SJCRH30 (cell line): ENCODE results near the gene GNG7. TPM values are rescaled to one million over a fixed set of nuclear protein-coding genes. Genes with fewer than 3 reads are reported as not detected.
A peak's percentile ranks its signal among the peaks of the same experiment; 100 is the strongest.
"Not testable (repeated sequence)": the region's sequence is repeated elsewhere in the genome, so short reads cannot be mapped to it uniquely, and the experiment has no call there.

ENCODE experiments used
- DNase-seq, 2 experiments: peaks; one replicate each; pipeline ENCODE4 v3.0.0-alpha.2; 2015 to 2020
- H3K27ac ChIP-seq: fragments of 250-450 bp; sonication (Bioruptor Pico); 2 replicates; pipeline ENCODE4 v1.5.1; 2020; ENCODE audit warnings: mild to moderate bottlenecking, moderate library complexity
- H3K27me3 ChIP-seq: fragments of 250-450 bp; sonication (Bioruptor Pico); 2 replicates; pipeline ENCODE4 v1.5.1; 2020; ENCODE audit warnings: mild to moderate bottlenecking, moderate library complexity
- H3K36me3 ChIP-seq: fragments of 250-450 bp; sonication (Bioruptor Pico); 2 replicates; pipeline ENCODE4 v1.5.1; 2020; ENCODE audit warnings: mild to moderate bottlenecking, moderate library complexity
- H3K4me1 ChIP-seq: fragments of 250-450 bp; sonication (Bioruptor Pico); 2 replicates; pipeline ENCODE4 v1.5.1; 2020; ENCODE audit warnings: mild to moderate bottlenecking, moderate library complexity
- H3K4me3 ChIP-seq: fragments of 250-450 bp; sonication (Bioruptor Pico); 2 replicates; pipeline ENCODE4 v1.5.1; 2020; ENCODE audit warnings: mild to moderate bottlenecking, moderate library complexity
- H3K9me3 ChIP-seq: fragments of 250-450 bp; sonication (Bioruptor Pico); replicated peaks from 2 replicates; pipeline ENCODE4 v1.5.1; 2020; ENCODE audit warnings: mild to moderate bottlenecking, moderate library complexity
- total RNA-seq: library from RNA; depleted of rRNA; stranded (reverse); fragments of >200 nt; shearing (Covaris generic); gene quantifications from 2 replicates; pipeline ENCODE4 v1.2.3, GENCODE V29; 2014

The GNG7 gene
- total RNA-seq, 1 experiment from 2014 or later: not detected

- no peak for DNase-seq
- H3K27ac ChIP-seq: no peak overlapping the region
- H3K36me3 ChIP-seq: no peaks in the 10 kb centered on the region
- no peaks in the 10 kb centered on the region for H3K27me3 ChIP-seq
- H3K4me1 ChIP-seq: no peaks in the 10 kb centered on the region
- H3K9me3 ChIP-seq: peaks cover 9% of the 10 kb centered on the region
- H3K4me3 ChIP-seq: no peak overlapping the region
Measured at GRCh38 chr19:2533072-2533425, 169.4 kb downstream of the GNG7 start.

GRCh38 chr19:2532252-2533071 lies 170.0 kb downstream of the GNG7 start:
- Histone ChIP-seq H3K4me3 (no peak overlapping the region), H3K9me3 (peaks cover 9% of the 10 kb centered on the region), H3K36me3 (no peaks in the 10 kb centered on the region), H3K4me1 (no peaks in the 10 kb centered on the region), H3K27ac (no peak overlapping the region), H3K27me3 (no peaks in the 10 kb centered on the region)
- DNase-seq: no peak

GRCh38 chr19:2529942-2530341 lies 172.6 kb downstream of the GNG7 start:
- DNase-seq, H3K4me3 ChIP-seq, H3K4me1 ChIP-seq: not testable (repeated sequence)

GRCh38 chr19:2529473-2529918 lies 173.0 kb downstream of the GNG7 start:
- Histone ChIP-seq H3K4me3 (no peak overlapping the region), H3K36me3 (no peaks in the 10 kb centered on the region), H3K4me1 (0 out of 2 replicates have a peak, but pooled peaks cover 2% of the 10 kb centered on the region), H3K27me3 (no peaks in the 10 kb centered on the region), H3K9me3 (peaks cover 5% of the 10 kb centered on the region), H3K27ac (no peak overlapping the region)
- peak in 1 of 2 experiments; percentile 25 for DNase-seq

More at GRCh38 chr19:2529942-2530341, 172.6 kb downstream of the GNG7 start:
- H3K27me3 ChIP-seq, H3K36me3 ChIP-seq, H3K9me3 ChIP-seq, H3K27ac ChIP-seq: not testable (repeated sequence)

- Histone ChIP-seq H3K27me3 (no peaks in the 10 kb centered on the region), H3K27ac (no peak overlapping the region), H3K36me3 (no peaks in the 10 kb centered on the region), H3K4me3 (no peak overlapping the region), H3K4me1 (0 out of 2 replicates have a peak, but pooled peaks cover 4% of the 10 kb centered on the region), H3K9me3 (peaks cover 5% of the 10 kb centered on the region; the same call in 1 of the 2 replicates)
- DNase-seq: no peak
Measured at GRCh38 chr19:2528675-2529101, 173.8 kb downstream of the GNG7 start.

GRCh38 chr19:2527686-2528085 lies 174.8 kb downstream of the GNG7 start:
- DNase-seq: no peak
- H3K4me1 ChIP-seq: 0 out of 2 replicates have a peak, but pooled peaks cover 4% of the 10 kb centered on the region
- H3K4me3 ChIP-seq: no peak overlapping the region
- peaks cover 4% of the 10 kb centered on the region; the same call in 1 of the 2 replicates for H3K9me3 ChIP-seq
- no peaks in the 10 kb centered on the region for H3K27me3 ChIP-seq
- no peaks in the 10 kb centered on the region for H3K36me3 ChIP-seq
- H3K27ac ChIP-seq: no peak overlapping the region

GRCh38 chr19:2527171-2527570 lies 175.3 kb downstream of the GNG7 start:
- no peak for DNase-seq
- Histone ChIP-seq H3K27ac (no peak overlapping the region), H3K27me3 (no peaks in the 10 kb centered on the region), H3K4me1 (0 out of 2 replicates have a peak, but pooled peaks cover 4% of the 10 kb centered on the region), H3K9me3 (peaks cover under 1% of the 10 kb centered on the region; the same call in 1 of the 2 replicates), H3K36me3 (no peaks in the 10 kb centered on the region), H3K4me3 (no peak overlapping the region)

- Histone ChIP-seq H3K27ac (no peak overlapping the region), H3K4me3 (peak overlapping the region; percentile 20), H3K27me3 (no peaks in the 10 kb centered on the region), H3K36me3 (no peaks in the 10 kb centered on the region), H3K4me1 (0 out of 2 replicates have a peak, but pooled peaks cover 4% of the 10 kb centered on the region), H3K9me3 (no peaks in the 10 kb centered on the region)
- DNase-seq: no peak
Measured at GRCh38 chr19:2524840-2525723, 177.4 kb downstream of the GNG7 start.

GRCh38 chr19:2524361-2524839 lies 178.1 kb downstream of the GNG7 start:
- Histone ChIP-seq H3K4me3 (no peak overlapping the region), H3K27me3 (no peaks in the 10 kb centered on the region; the same call in 1 of the 2 replicates), H3K9me3 (no peaks in the 10 kb centered on the region), H3K4me1 (0 out of 2 replicates have a peak, but pooled peaks cover 4% of the 10 kb centered on the region), H3K27ac (no peak overlapping the region), H3K36me3 (no peaks in the 10 kb centered on the region)
- DNase-seq: no peak

GRCh38 chr19:2523630-2524311 lies 178.7 kb downstream of the GNG7 start:
- Histone ChIP-seq H3K9me3 (no peaks in the 10 kb centered on the region), H3K36me3 (no peaks in the 10 kb centered on the region), H3K4me1 (0 out of 2 replicates have a peak, but pooled peaks cover 4% of the 10 kb centered on the region), H3K27me3 (no peaks in the 10 kb centered on the region; the same call in 1 of the 2 replicates), H3K27ac (no peak overlapping the region), H3K4me3 (no peak overlapping the region)
- no peak for DNase-seq

- no peak for DNase-seq
- Histone ChIP-seq H3K4me1 (peaks cover 5% of the 10 kb centered on the region; the same call in 1 of the 2 replicates), H3K9me3 (no peaks in the 10 kb centered on the region), H3K27ac (no peak overlapping the region), H3K36me3 (no peaks in the 10 kb centered on the region), H3K27me3 (peaks cover 19% of the 10 kb centered on the region), H3K4me3 (no peak overlapping the region)
Measured at GRCh38 chr19:2519482-2519881, 183.0 kb downstream of the GNG7 start.

- H3K27ac ChIP-seq, H3K9me3 ChIP-seq, DNase-seq, H3K4me3 ChIP-seq, H3K36me3 ChIP-seq, H3K4me1 ChIP-seq: not testable (repeated sequence)
- peaks cover 19% of the 10 kb centered on the region for H3K27me3 ChIP-seq
Measured at GRCh38 chr19:2518856-2519255, 183.6 kb downstream of the GNG7 start.

GRCh38 chr19:2517881-2518601 lies 184.5 kb downstream of the GNG7 start:
- Histone ChIP-seq H3K9me3 (no peaks in the 10 kb centered on the region), H3K4me3 (no peak overlapping the region), H3K4me1 (peaks cover 3% of the 10 kb centered on the region; the same call in 1 of the 2 replicates), H3K27me3 (peaks cover 19% of the 10 kb centered on the region), H3K27ac (no peak overlapping the region), H3K36me3 (no peaks in the 10 kb centered on the region)
- DNase-seq: peak in 1 of 2 experiments; percentile 21
